Measurements from ENCODE around the gene ZNF581.

ZNF581 gene

DNA sequence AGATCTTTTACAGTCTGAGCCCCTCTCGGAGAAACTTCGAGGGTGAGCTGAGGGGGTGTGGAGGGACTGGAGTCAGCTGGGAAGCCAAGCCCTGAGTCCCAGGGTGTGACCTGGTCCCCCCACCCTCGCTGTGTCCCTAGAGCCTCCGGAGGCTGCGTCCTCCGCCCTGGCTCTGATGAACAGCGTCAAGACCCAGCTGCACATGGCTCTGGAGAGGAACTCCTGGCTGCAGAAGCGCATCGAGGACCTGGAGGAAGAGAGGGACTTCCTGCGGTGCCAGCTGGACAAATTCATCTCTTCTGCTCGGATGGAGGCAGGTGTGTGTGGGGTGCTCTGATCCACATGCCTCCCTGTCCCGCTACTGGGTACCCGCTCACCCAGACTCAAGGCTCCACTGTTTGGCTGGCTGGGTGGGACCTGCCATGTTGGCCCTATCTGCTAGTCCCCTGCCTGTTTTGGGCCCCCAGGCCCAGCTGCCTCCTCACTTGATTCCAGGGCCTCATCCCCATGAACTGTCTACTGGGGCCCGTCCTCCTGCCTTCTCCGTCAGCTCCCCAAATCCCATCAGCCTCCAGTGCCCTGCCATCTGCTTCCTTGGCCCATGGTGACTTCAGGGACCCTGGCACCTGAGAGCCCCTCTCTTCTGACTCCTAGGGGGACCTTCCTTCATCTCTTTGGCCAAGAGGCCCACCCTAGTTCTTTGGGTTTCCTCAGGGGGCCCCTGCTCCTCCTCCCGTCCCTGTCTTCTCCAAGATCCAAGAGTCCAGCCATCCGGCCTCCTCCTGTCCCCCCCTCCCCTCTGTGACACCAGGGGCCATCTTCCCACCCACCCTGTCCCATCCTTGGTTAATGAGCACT lies 6.0 kb downstream of the ZNF581 start:
- no peak for DNase-seq (ENCODE audit: low read depth)
- no peak for TF ChIP-seq CTCF (IDR thresholded peaks at IDR 0.05; ENCODE audit: control insufficient read depth, extremely low read depth, insufficient read depth)
- peak overlapping the region; percentile 84 for H3K4me3 ChIP-seq (ENCODE audit: low read depth, low read length)

DNA sequence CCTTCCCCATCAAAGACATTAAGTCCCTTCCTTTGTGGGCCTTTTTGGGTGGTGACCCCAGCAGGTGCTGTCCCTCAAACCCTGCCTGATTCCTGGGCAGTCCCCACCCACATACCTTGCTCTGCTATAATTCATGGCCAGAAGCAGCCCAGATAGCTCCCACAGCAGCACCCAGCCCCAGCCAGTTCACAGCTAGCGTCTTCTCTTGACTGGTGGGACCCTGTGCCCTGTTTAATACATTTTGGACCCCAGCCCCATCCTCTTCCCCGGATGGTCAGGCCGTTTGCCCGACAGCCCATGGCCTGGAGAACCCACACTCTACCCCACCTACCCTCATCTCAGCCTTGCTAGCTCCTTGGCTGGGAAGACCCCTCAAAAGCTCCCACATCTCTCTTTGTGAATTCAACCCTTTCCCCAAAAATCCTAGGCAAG lies 6.7 kb downstream of the ZNF581 start:
- DNase-seq (ENCODE audit: low read depth), result no peak
- no peak for TF ChIP-seq CTCF (IDR thresholded peaks at IDR 0.05; ENCODE audit: control insufficient read depth, extremely low read depth, insufficient read depth)
- no peak overlapping the region for H3K4me3 ChIP-seq (ENCODE audit: low read depth, low read length)

DNA sequence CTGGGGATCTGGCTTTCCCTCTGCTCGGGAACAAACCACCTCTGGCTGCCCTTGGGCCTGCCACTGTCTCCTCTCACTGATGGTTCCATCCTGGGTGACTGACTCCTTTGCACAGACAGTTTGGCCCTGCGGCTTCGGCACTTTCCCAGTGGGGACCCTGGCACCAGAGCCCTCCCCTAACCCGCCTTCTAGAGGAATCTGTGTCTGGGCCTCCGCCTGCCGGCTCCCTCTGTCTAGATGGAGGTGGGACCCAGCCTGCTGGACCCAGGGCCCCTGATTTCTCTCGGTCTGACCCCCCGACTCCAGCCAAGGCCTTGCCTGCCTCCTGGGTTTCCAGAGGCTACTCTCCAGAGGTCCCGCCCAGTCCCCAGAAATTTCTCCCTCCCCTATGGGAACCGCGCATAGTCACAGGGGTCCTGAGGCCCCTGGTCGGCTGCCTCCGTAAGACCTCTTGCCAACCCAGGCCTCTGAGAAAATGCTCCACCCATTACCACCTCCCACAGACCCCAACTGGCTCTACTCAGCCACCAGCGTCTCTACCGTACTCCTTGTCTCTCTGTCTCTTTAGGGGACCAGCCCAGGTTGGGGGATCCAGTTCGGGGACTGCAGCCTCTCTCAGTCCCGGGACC lies 7.3 kb downstream of the ZNF581 start:
- DNase-seq (ENCODE audit: low read depth), result no peak
- no peak overlapping the region for H3K4me3 ChIP-seq (ENCODE audit: low read depth, low read length)
- TF ChIP-seq CTCF (IDR thresholded peaks at IDR 0.05; ENCODE audit: control insufficient read depth, extremely low read depth, insufficient read depth), result no peak

GRCh38 chr19:55651236-55651635 lies 7.8 kb downstream of the ZNF581 start:
- DNase-seq (ENCODE audit: low read depth), result no peak
- no peak overlapping the region for H3K4me3 ChIP-seq (ENCODE audit: low read depth, low read length)
- TF ChIP-seq CTCF (IDR thresholded peaks at IDR 0.05; ENCODE audit: control insufficient read depth, extremely low read depth, insufficient read depth), result no peak

DNA sequence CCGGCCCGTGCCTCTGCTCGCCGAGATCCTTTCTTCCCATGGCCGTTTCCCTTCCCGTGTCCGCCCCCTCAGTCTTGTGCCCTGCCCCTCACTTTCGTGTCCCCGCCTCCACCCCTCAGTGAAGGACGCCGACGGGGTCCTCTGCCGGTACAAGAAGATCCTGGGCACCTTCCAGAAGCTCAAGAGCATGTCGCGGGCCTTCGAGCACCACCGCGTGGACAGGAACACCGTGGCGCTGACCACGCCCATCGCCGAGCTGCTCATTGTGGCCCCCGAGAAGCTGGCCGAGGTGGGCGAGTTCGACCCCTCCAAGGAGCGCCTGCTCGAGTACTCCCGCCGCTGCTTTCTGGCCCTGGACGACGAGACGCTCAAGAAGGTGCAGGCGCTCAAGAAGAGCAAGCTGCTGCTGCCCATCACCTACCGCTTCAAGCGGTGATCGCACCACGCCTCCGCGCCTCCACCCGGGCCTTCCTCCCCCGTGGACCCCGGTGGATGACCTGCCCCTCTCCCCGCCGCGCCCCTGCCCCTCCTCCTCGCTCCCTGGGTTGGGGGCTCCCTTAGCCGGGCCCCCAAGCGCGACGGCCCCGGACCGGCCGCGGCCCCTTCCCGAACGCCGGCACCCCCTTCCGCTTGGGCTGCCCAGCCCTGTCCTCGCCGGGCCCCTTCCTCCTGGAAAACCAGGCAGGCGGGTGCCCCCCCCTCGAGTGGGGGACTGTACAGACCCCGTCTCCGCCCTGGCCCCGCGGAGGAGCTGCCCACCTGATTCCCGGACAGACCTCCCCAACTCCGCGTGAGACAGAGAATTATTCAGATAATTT lies 9.1 kb downstream of the ZNF581 start:
- DNase-seq (ENCODE audit: low read depth), result no peak
- TF ChIP-seq CTCF (IDR thresholded peaks at IDR 0.05; ENCODE audit: control insufficient read depth, extremely low read depth, insufficient read depth), result no peak
- no peak overlapping the region for H3K4me3 ChIP-seq (ENCODE audit: low read depth, low read length)

- peak; percentile 100 for TF ChIP-seq CTCF (IDR thresholded peaks at IDR 0.05; ENCODE audit: control insufficient read depth, extremely low read depth, insufficient read depth)
- peak overlapping the region; percentile 90 for H3K4me3 ChIP-seq (ENCODE audit: low read depth, low read length)
- DNase-seq (ENCODE audit: low read depth), result peak; percentile 97
These were observed 10.3 kb downstream of the ZNF581 start for GRCh38 chr19:55653651-55654322.
